Naive thymus-derived CD8-positive, alpha-beta T cell (primary cell): ENCODE results near the gene TAF1. TPM values are rescaled to one million over a fixed set of nuclear protein-coding genes. Genes with fewer than 3 reads are reported as not detected.
"Not testable (repeated sequence)": the region's sequence is repeated elsewhere in the genome, so short reads cannot be mapped to it uniquely, and the experiment has no call there.

Experiments
- ATAC-seq, 2 donors: fragments of 150-1000 bp; cut with Tn5 transposase in 1 of 2; sonication (Bioruptor Pico), chemical (Tn5 transposase) in 1 of 2; 1 replicate in 1 of 2; 2 replicates in 1 of 2; pipeline ENCODE4 v1.10.0; 2021; ENCODE audit warnings: mild to moderate bottlenecking in 2 of 2, moderate library complexity in 2 of 2
- POLR2A ChIA-PET: fragments of 350-600 bp; sonication (Branson Sonifier 250); formaldehyde crosslinking; loops from one replicate; lab custom pipeline; 2021; ENCODE audit warnings: antibody characterized with exemption; lab: Charles Lee
- DNase-seq, 10 donors: peaks; one replicate each; pipeline versions ENCODE4 v3.0.0 to v3.0.0-alpha.2; 2020 to 2022
- H3K27ac Mint-ChIP-seq, 10 donors: one replicate each; pipeline ENCODE4 v1.8.0; 2020 to 2022; ENCODE audit warnings: mild to moderate bottlenecking in 10 of 10, mixed read lengths in 10 of 10, moderate library complexity in 4 of 10, inconsistent platforms in 1 of 10
- H3K27me3 Mint-ChIP-seq, 5 donors: one replicate each; pipeline ENCODE4 v1.8.0; 2021 to 2022; ENCODE audit warnings: mixed read lengths in 5 of 5
- H3K36me3 Mint-ChIP-seq, 3 donors: one replicate each; pipeline ENCODE4 v1.8.0; 2020 to 2022; ENCODE audit warnings: mixed read lengths in 3 of 3, mild to moderate bottlenecking in 2 of 3, inconsistent platforms in 1 of 3
- H3K4me1 Mint-ChIP-seq, 4 donors: one replicate each; pipeline ENCODE4 v1.8.0; 2021 to 2022; ENCODE audit warnings: mixed read lengths in 4 of 4
- H3K4me3 Mint-ChIP-seq, 10 donors: one replicate each; pipeline ENCODE4 v1.8.0; 2020 to 2022; ENCODE audit warnings: mild to moderate bottlenecking in 10 of 10, mixed read lengths in 10 of 10, moderate library complexity in 6 of 10, inconsistent platforms in 1 of 10
- H3K9me3 Mint-ChIP-seq, 9 donors: one replicate each; pipeline ENCODE4 v1.8.0; 2020 to 2022; ENCODE audit warnings: mixed read lengths in 9 of 9, mild to moderate bottlenecking in 3 of 9, inconsistent platforms in 1 of 9, moderate library complexity in 1 of 9
- polyA plus RNA-seq, 3 donors: library from polyadenylated mRNA; unstranded; fragments of 300-500 nt; fragmentation: Illumina TruSeq; gene quantifications; one replicate each; pipeline ENCODE4 v1.2.3, GENCODE V29; 2021
- total RNA-seq, 8 experiments: library from RNA in 2 of 8; stranded (reverse) in 2 of 8; gene quantifications; one replicate each; pipeline ENCODE4 v1.2.3 and lab custom pipeline; 2021 to 2026

TAF1 gene
- total and polyA plus RNA-seq, 5 experiments from 2014 or later, result 4.3 to 84.7 (median 10.2) TPM

- Mint-ChIP-seq H3K27ac (peak overlapping the region; percentile 95 to 100 (median 99)), H3K4me1 (peaks cover 21 to 38% (median 33%) of the 10 kb centered on the region in 4 donors), H3K4me3 (peak overlapping the region; percentile 90 to 99 (median 98)), H3K27me3 (no peaks in the 10 kb centered on the region), H3K36me3 (peaks cover 0 to 32% (median 2%) of the 10 kb centered on the region in 3 donors), H3K9me3 (no peaks in the 10 kb centered on the region)
- peak in 8 of 10 donors; percentile 10 to 29 (median 20) for DNase-seq
- POLR2A ChIA-PET, result interaction anchor here (0.5 to 3.9 kb wide), 18 partner anchors 13 to 1233 kb away, joined by 3 to 84 read pairs (median 8); partner anchors contain the start of genes IGBP1, IL2RG, MED12 and NONO
- ATAC-seq, result peak in 1 of 2 donors; percentile 2
Measured at GRCh38 chrX:71366674-71367256, 608 bp downstream of the TAF1 start.

- H3K9me3 Mint-ChIP-seq, result no peaks in the 10 kb centered on the region
- H3K4me3 Mint-ChIP-seq, result peak overlapping the region; percentile 90 to 99 (median 98)
- ATAC-seq (no peak), DNase-seq (no peak)
- no peaks in the 10 kb centered on the region for H3K27me3 Mint-ChIP-seq
- POLR2A ChIA-PET, result interaction anchor here (0.6 to 3.9 kb wide), 8 partner anchors 82 to 1234 kb away, joined by 3 to 84 read pairs (median 21); partner anchors contain the start of genes IGBP1, NONO, OGT and SNX12
- H3K27ac Mint-ChIP-seq, result peak overlapping the region; percentile 95 to 100 (median 99)
- peaks cover 0 to 37% (median 2%) of the 10 kb centered on the region in 3 donors for H3K36me3 Mint-ChIP-seq
- H3K4me1 Mint-ChIP-seq, result peaks cover 21 to 41% (median 35%) of the 10 kb centered on the region in 4 donors
Measured at GRCh38 chrX:71367396-71367795, 1.2 kb downstream of the TAF1 start.

GRCh38 chrX:71372388-71372787, 6.2 kb downstream of the TAF1 start:
- peaks cover 18 to 52% (median 35%) of the 10 kb centered on the region in 4 donors for H3K4me1 Mint-ChIP-seq
- POLR2A ChIA-PET, result interaction anchor here (0.6 to 0.7 kb wide), 3 partner anchors 89 to 177 kb away, joined by 3 to 5 read pairs (median 3); partner anchors contain the start of gene NONO
- peaks cover 0 to 82% (median 6%) of the 10 kb centered on the region in 3 donors for H3K36me3 Mint-ChIP-seq
- no peaks in the 10 kb centered on the region for H3K27me3 Mint-ChIP-seq
- H3K27ac Mint-ChIP-seq, result peak overlapping the region in 1 of 10 donors; percentile 41
- ATAC-seq, result no peak
- H3K9me3 Mint-ChIP-seq, result no peaks in the 10 kb centered on the region
- peak overlapping the region in 1 of 10 donors; percentile 4 for H3K4me3 Mint-ChIP-seq
- DNase-seq, result no peak

- Mint-ChIP-seq H3K4me1 (peaks cover 0 to 9% (median 2%) of the 10 kb centered on the region in 4 donors), H3K36me3 (peaks cover 0 to 96% (median 6%) of the 10 kb centered on the region in 3 donors), H3K9me3 (no peaks in the 10 kb centered on the region), H3K27me3 (no peaks in the 10 kb centered on the region), H3K27ac (peak overlapping the region in 2 of 10 donors; percentile 7 to 9), H3K4me3 (no peak overlapping the region)
- DNase-seq, result no peak
- no peak for ATAC-seq
- POLR2A ChIA-PET, result interaction anchor here (0.6 to 1.6 kb wide), 2 partner anchors 13 to 223 kb away, joined by 4 to 5 read pairs; partner anchors contain the start of gene TAF1
Measured at GRCh38 chrX:71378732-71379131, 12.6 kb downstream of the TAF1 start.

GRCh38 chrX:71391725-71392124, 25.6 kb downstream of the TAF1 start:
- H3K27me3 Mint-ChIP-seq, ATAC-seq, POLR2A ChIA-PET, H3K4me3 Mint-ChIP-seq, H3K27ac Mint-ChIP-seq, H3K9me3 Mint-ChIP-seq, DNase-seq: not testable (repeated sequence)
- Mint-ChIP-seq H3K4me1 (peaks cover 0 to 16% (median 8%) of the 10 kb centered on the region in 4 donors), H3K36me3 (peaks cover 0 to 90% (median 24%) of the 10 kb centered on the region in 3 donors)

GRCh38 chrX:71393919-71394318, 27.8 kb downstream of the TAF1 start:
- peaks cover 0 to 2% (median 0%) of the 10 kb centered on the region in 9 donors for H3K9me3 Mint-ChIP-seq
- peaks cover 0 to 93% (median 19%) of the 10 kb centered on the region in 3 donors for H3K36me3 Mint-ChIP-seq
- DNase-seq, result no peak
- no peak for ATAC-seq
- POLR2A ChIA-PET, result no interaction called here
- H3K27ac Mint-ChIP-seq, result peak overlapping the region in 1 of 10 donors; percentile 63
- H3K27me3 Mint-ChIP-seq, result no peaks in the 10 kb centered on the region
- H3K4me3 Mint-ChIP-seq, result no peak overlapping the region
- H3K4me1 Mint-ChIP-seq, result peaks cover 0 to 20% (median 8%) of the 10 kb centered on the region in 4 donors

GRCh38 chrX:71396576-71396975, 30.4 kb downstream of the TAF1 start:
- Mint-ChIP-seq H3K4me1 (peaks cover 0 to 16% (median 7%) of the 10 kb centered on the region in 4 donors), H3K27ac (peak overlapping the region in 6 of 10 donors; percentile 6 to 60 (median 26)), H3K27me3 (no peaks in the 10 kb centered on the region), H3K4me3 (no peak overlapping the region), H3K9me3 (peaks cover 0 to 2% (median 0%) of the 10 kb centered on the region in 9 donors), H3K36me3 (peaks cover 0 to 88% (median 16%) of the 10 kb centered on the region in 3 donors)
- no peak for DNase-seq
- ATAC-seq, result no peak
- POLR2A ChIA-PET, result no interaction called here

- no peak for ATAC-seq
- no peak for DNase-seq
- Mint-ChIP-seq H3K36me3 (peaks cover 0 to 85% (median 2%) of the 10 kb centered on the region in 3 donors), H3K27me3 (no peaks in the 10 kb centered on the region), H3K9me3 (no peaks in the 10 kb centered on the region), H3K4me3 (no peak overlapping the region), H3K4me1 (peaks cover 0 to 11% (median 0%) of the 10 kb centered on the region in 4 donors), H3K27ac (peak overlapping the region in 1 of 10 donors; percentile 48)
- POLR2A ChIA-PET, result no interaction called here
Measured at GRCh38 chrX:71400710-71401109, 34.6 kb downstream of the TAF1 start.

- not testable (repeated sequence) for H3K4me3 Mint-ChIP-seq
Measured at GRCh38 chrX:71416260-71416659, 50.1 kb downstream of the TAF1 start.

GRCh38 chrX:71420686-71421085, 54.5 kb downstream of the TAF1 start:
- H3K27me3 Mint-ChIP-seq, result no peaks in the 10 kb centered on the region

More at GRCh38 chrX:71416260-71416659, 50.1 kb downstream of the TAF1 start:
- DNase-seq, result peak in 1 of 10 donors; percentile 3
- H3K27ac Mint-ChIP-seq, H3K27me3 Mint-ChIP-seq, H3K9me3 Mint-ChIP-seq, POLR2A ChIA-PET, H3K4me1 Mint-ChIP-seq: not testable (repeated sequence)
- peaks cover 0 to 51% (median 6%) of the 10 kb centered on the region in 3 donors for H3K36me3 Mint-ChIP-seq
- ATAC-seq, result peak in 1 of 2 donors; percentile 35

GRCh38 chrX:71432733-71433132, 66.6 kb downstream of the TAF1 start:
- no peak overlapping the region for H3K4me3 Mint-ChIP-seq
- H3K27ac Mint-ChIP-seq, result peak overlapping the region in 4 of 10 donors; percentile 11 to 62 (median 33)
- POLR2A ChIA-PET, result no interaction called here
- H3K9me3 Mint-ChIP-seq, result no peaks in the 10 kb centered on the region
- peaks cover 0 to 55% (median 2%) of the 10 kb centered on the region in 3 donors for H3K36me3 Mint-ChIP-seq
- DNase-seq (no peak), ATAC-seq (no peak)
- no peaks in the 10 kb centered on the region for H3K27me3 Mint-ChIP-seq
- peaks cover 0 to 8% (median 0%) of the 10 kb centered on the region in 4 donors for H3K4me1 Mint-ChIP-seq

More at GRCh38 chrX:71420686-71421085, 54.5 kb downstream of the TAF1 start:
- H3K36me3 Mint-ChIP-seq, result peaks cover 0 to 69% (median 8%) of the 10 kb centered on the region in 3 donors
- DNase-seq (no peak), ATAC-seq (no peak)
- H3K27ac Mint-ChIP-seq, result no peak overlapping the region
- POLR2A ChIA-PET, result no interaction called here
- H3K4me3 Mint-ChIP-seq, result no peak overlapping the region
- H3K4me1 Mint-ChIP-seq, result no peaks in the 10 kb centered on the region
- no peaks in the 10 kb centered on the region for H3K9me3 Mint-ChIP-seq

GRCh38 chrX:71438750-71439149, 72.6 kb downstream of the TAF1 start:
- no peaks in the 10 kb centered on the region for H3K27me3 Mint-ChIP-seq
- peaks cover 6 to 15% (median 10%) of the 10 kb centered on the region in 4 donors for H3K4me1 Mint-ChIP-seq
- H3K4me3 Mint-ChIP-seq, result no peak overlapping the region
- H3K9me3 Mint-ChIP-seq, result peaks cover 0 to 2% (median 0%) of the 10 kb centered on the region in 9 donors
- H3K36me3 Mint-ChIP-seq, result peaks cover 4 to 57% (median 7%) of the 10 kb centered on the region in 3 donors
- POLR2A ChIA-PET, result no interaction called here
- H3K27ac Mint-ChIP-seq, result peak overlapping the region in 3 of 10 donors; percentile 3 to 49 (median 29)
- no peak for DNase-seq
- no peak for ATAC-seq

- H3K9me3 Mint-ChIP-seq, result peaks cover 0 to 2% (median 0%) of the 10 kb centered on the region in 9 donors
- DNase-seq (no peak), ATAC-seq (no peak)
- peaks cover 4 to 58% (median 7%) of the 10 kb centered on the region in 3 donors for H3K36me3 Mint-ChIP-seq
- no peak overlapping the region for H3K4me3 Mint-ChIP-seq
- POLR2A ChIA-PET, result no interaction called here
- H3K27me3 Mint-ChIP-seq, result no peaks in the 10 kb centered on the region
- peaks cover 6 to 15% (median 10%) of the 10 kb centered on the region in 4 donors for H3K4me1 Mint-ChIP-seq
- H3K27ac Mint-ChIP-seq, result peak overlapping the region in 3 of 10 donors; percentile 3 to 49 (median 29)
Measured at GRCh38 chrX:71439420-71439819, 73.3 kb downstream of the TAF1 start.
